HG03558 (cell line): ENCODE results near the gene FKBP1A.
A peak's percentile ranks its signal among the peaks of the same experiment; 100 is the strongest.

ENCODE experiments used
- ATAC-seq: cut with Tn5 transposase; IDR thresholded peaks from one replicate; pipeline ENCODE4 v1.9.1; 2021; ENCODE audit warnings: moderate number of reproducible peaks; ENCODE audit not compliant: unreplicated experiment; ENCODE audit errors: extremely low read depth

FKBP1A gene

DNA sequence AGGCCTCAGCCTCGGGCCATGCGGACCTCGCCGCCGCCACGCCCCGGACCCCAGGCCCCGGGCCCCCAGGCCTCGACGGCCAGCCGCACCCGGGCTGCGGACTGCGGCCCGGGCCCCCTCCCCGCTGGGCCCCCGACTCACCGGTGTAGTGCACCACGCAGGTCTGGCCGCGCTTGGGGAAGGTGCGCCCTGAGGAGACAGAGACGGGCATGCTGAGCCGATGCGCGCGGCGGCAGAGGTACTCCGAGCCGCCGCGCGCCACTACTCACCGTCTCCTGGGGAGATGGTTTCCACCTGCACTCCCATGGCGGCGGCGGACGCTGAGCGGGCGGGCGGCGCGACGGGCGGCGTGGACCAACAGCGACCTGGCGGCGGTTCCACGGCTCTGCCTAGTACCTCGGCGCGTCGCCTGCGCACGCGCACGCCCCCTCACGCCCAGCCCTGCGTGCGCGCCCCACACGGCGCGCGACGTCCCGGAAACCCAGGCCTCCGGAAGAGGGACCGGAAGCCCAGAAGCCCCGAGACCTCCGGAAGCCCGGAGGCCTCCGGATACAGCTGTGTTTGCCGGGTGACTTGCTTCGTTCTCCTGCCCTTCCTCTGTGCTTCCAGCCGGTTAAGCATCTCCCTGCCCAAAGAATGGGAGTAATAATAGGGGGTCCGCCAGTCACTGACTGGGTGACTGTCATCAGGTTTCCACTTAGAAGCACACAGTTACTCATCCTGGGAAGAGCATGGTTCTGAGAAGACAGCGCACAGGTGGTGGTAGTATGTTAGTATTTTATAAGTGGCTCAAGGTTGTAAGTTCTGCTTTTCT, at the start of gene FKBP1A:
Gene FKBP1A (minus strand): TSS at position 362 of the 814 bp plus-strand sequence. CDS start 56 bp downstream, at position 306.
- ATAC-seq: peak; percentile 52

DNA sequence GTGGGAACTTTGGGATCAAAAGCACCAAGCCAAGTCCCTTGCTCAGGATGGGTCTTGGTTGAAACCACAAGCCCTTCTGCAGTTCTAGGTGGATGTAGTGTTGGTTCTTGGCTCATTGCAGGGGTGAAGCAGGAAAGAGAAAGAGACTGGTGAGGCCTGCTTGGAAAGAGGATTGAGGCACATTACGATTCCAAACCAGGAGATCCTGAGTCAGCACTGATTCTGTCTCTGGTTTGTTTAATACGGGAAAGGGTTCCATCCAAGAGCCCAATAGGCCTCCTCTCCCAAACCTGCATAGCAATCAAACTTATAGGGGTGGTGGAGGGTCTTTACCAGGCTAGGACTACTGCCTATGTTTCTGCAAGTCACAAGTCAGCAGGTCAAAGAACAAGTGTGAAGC, 49.5 kb upstream of the FKBP1A start:
- no peak for ATAC-seq

DNA sequence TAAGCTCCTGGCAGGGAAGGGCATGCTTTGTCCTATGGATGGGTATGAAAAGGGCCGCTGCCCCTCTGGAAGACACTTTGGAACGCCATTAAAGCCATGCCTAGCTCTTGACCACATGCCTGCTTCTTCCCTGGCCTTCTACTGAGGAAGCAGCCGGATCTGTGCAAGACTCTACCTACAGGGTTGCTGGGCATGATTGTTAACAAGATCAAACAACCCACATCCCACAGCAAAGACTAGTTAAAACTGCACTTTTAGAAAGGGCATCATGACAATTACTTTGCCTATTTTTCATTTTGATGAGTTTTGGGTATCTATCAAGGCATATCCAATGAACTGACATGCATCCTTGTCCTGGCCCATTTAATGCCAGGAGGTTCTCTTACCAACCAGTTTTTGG, 48.3 kb upstream of the FKBP1A start:
- no peak for ATAC-seq

DNA sequence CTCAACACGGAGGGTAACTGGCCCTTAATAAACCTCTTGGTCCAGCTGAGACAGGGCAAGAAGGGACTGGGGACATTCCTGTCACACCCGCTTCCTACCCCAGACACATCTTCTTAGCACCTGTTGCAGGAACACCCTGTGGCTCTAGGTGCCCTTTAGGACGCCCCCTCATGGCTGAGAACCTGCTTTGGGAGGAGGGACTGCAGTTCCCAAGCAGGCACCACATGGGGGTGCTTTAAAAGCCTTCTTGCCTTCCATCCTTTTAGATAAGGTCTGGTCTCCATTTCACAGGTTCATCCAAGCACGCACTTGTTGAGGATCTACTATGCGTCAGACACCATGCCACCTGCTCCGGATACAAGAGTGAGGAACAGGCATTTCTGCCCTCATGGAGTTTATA, 47.2 kb upstream of the FKBP1A start:
- ATAC-seq: no peak

DNA sequence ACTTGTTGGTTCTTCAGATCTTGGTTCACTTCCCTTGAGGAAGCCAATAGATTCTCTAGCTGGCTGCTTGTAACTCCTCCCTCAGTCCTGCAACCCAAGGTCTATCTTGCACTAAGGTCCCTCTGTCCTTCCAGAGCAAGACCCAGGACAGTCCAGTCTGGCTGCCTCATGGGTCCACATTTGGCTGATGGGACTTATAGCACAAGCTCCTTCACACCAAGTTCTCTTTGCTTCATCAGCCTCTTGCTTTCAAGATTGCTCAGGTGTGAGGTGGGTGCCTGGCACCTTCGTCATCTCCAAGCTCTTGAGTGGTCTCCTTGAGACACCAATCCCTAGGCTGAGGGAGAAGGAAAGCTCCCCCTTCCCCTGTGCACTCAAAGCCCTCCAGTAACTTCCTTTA, 45.5 kb upstream of the FKBP1A start:
- ATAC-seq: no peak

DNA sequence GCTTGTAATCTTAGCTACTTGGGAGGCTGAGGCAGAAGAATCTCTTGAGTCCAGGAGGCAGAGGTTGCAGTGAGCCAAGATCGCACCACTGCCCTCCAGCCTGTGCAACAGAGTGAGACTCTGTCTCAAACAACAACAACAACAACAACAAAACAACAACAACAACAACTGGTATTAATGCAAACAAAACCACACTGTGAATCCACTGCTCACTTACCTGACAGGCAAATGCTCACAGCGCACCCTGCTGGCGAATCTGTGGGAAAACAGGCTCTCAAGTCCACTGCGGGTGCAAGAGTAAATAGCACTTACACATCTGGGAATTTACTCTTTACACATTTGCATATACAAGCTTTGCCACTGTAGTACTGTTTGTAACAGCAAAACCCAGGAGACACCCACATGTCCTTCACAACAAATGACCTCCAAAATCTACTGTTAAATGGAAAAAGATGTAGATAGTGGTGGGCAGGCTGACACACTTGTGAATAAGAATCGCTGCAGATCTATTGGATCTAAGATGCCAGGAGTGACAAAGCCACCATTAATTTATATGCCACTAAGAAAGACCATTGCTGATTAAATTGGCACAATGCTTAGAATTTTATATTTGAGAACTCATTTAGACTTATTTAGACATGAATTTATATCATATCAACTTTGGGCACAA, 44.5 kb upstream of the FKBP1A start:
- no peak for ATAC-seq

DNA sequence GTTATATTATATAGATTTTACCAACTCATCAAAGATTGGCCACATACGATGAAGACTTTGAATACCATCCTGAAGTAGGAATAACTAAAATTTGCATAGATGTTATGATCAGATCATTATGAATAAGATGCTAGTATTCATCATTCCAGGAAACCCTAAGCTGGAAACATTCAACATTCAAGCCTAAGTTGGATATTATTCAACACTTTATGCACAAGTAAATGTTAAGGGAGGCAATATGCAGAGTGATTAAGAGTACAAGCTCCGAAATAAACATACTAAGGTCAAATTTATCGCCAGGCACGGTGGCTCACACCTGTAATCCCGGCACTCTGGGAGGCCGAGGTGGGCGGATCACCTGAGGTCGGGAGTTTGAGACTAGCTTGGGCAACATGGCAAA, 43.4 kb upstream of the FKBP1A start:
- no peak for ATAC-seq

DNA sequence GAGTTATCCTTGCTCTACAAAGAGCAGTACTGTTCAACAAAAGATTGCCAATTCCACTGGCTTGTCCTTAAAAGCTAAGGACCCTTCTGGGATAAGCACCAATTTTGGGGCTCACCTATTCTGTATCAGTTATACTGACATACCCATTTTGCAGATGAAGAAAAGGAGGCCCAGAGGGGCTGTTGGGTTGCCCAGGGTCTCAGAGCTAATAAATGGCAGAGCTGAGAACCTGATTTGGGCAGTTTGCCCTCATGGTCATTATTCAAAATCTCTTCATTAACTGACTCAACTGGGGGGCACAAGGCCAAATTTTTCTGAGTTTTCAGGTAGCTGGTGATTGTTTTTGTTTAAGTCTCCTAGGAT, 42.5 kb upstream of the FKBP1A start:
- no peak for ATAC-seq

DNA sequence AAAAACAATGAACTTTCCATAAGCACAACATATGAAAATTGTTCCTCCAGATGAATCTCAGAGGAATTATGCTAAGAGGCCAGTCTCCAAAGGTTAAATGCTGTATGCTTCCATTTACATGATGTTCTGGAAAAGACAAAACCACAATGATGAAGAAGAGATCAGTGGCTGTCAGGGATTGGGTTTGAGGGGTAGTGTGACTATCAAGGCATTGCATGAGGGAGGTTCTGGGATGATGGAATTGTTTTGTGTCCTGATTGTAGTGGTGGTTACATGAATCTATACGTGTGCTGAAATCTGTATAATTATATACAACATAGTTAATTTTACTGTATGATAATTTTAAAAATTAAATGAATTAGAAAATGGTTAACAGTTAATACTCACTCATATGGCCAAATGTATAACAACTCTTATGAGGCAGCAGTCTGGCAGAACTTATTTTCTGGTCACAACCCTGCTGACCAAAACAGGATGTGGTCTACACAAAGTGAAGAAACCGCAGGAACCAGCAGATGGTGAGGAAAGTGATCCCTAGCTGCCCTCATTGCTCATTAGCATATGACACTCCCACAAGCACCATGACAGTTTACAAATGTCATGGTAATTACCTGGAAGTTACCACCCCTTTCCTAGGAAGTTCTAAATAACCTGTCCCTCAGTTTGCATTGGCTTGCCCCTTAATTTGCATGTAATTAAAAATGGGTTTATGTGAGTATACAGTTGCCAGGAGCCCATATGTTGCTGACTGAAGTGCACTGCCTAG, 41.9 kb upstream of the FKBP1A start:
- peak; percentile 75 for ATAC-seq

DNA sequence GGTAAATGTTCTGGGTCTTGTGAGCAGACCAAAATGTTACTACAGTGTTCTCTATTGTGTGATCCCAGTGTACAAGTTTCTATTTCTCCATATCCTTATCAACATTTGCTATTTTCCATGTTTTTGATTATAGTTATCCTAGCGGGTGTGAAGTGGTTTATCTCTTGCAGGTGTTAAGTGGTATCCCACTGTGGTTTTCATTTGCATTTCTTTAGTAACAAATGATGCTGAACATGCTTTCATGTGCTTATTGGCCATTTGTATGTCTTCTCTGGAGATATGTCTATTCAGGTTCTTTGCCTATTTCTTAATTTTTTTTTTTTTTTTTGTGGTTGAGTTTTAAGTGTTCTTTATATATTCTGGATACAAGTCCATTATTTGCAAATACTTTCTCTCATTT, 38.3 kb upstream of the FKBP1A start:
- no peak for ATAC-seq

DNA sequence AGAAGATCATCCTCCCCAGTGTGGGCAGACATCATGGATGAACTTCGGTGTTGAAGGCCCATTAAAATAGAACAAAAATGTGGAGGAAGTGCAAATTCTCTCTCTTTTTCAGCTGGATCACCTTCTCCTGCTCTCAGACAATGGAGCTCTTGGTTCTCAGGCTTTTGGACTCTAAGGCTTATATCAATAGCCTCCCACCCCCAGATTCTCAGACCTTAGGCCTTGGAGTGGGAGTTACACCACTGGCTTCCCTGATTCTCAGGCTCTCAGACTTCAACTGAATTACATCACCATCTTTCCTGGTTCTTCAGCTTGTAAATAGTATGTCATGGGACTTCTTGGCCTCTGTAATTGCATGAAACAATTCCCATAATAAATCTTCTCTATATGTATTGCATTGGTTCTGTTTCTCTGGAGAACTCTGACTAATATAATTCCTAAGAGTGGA, 37.2 kb upstream of the FKBP1A start:
- ATAC-seq: no peak

DNA sequence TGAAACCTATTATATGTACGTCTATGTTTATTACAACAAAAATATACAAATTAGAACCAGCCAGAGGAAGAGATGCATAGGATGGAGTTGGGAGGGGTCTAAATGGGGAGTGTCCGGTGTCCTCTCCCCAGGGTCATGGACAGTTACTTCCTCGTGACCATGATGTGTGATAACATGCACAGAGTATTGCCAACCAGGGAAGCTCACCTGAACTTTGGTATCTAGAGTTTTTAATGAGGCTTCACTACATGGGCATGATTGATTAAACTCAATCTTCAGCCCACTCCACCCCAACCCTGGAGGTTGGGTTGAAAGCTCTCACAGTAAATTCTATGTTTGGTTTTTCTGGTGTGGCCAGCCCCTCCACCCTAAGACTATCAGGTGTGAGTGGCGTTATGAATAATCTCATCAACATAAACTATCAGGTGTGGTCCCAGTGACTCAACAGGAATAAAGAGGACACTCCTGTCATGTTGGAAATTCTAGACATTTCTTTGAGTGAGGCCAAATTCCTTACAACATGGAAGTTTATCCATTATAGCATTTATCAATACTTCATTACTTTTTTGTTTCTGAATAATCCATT, 36.4 kb upstream of the FKBP1A start:
- ATAC-seq: no peak

DNA sequence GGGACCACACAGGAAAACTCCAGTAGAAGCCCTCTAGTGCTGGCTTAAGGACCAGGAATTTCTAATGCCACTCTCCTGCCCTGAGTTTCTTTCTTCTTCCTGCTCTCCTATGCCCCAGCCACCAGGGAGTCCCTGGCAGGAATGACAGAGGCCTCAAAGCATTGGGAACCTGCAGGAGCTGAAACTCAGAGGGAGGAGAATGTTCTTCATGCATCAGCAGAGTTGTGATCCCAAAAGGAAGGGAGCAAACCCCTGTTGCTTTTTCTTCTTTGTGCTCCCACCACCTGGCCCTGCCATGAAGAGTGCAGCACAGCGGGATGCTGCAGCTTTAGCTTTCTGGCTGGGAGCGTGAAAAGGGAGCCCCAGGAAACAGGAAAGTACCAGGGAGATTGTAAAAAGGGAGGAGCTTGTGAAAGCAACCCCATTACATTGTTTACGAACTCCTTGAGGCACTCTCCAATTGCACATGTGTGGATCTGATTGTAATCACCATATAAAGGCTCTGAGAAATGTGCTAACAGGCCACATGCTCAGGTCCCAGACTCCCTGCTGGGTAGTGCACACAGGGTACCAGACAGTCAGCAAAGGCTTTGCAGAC, 34.7 kb upstream of the FKBP1A start:
- ATAC-seq: no peak

DNA sequence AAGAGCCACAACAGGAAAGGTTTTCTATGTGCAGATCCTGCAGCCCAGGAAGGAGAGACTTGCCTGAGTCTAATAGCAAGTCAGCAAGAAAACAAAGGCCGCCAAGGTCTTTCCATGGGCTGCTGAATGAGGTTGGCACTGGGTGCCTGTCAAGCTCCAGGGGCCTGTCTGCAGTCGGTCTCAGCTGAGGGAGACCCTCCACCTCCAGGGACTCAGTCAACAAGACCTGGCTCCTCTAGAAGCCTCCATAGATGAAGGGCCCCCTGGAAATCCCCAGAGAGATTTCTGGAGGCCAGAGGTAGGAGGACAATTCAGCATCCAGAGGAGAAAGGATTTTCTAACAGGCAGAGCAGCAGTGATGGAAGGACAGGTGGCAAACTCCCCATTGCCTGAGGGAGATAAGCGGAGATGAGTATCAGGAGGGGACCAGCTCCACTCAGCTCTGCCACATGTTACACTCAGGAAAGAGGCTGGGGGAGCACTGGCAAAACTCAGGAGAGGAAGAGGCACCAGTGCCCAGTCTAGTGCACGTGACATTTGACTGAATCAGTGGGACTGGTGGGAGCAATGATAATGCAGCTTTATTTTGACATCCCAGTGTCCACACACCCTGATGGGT, 33.5 kb upstream of the FKBP1A start:
- no peak for ATAC-seq

DNA sequence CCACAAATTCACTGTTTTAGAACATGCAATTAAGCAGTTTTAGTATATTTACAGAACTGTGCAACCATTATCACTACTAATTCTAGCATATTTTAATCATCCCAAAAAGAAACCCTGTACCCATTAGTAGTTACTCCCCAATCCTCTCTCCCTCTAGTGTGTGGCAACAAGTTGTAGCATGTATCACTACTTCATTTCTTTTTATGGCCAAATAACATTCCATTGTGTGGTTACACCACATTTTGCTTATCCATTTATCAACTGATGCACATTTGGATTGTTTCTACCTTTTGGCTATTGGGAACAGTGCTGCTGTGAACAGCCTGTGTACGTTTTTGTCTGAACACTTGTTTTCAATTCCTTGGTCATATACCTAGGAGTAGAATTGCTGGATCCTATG, 31.5 kb upstream of the FKBP1A start:
- no peak for ATAC-seq

DNA sequence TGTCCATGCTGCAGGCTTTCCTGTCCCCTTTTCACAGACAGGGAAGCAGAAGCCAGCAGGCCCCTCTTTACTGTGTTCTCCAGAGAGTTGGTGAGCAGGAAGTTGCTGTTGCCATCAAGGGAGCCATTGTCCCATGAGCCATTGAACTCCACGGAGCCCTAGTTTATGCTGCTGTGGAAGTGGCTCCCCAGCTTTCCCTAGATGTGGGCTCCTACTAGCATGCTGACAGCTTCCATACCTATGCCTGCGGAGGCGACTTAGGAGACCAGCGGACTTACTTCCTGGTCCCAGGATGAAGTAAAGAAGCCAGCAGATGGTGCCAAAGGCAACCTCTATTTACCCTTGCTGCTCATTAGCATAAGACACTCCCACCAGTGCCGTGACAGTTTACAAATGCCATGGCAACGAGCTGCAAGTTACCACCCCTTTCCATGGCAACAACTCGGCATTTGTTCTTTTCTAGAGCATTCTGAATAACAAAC, 30.8 kb upstream of the FKBP1A start:
- ATAC-seq: no peak

DNA sequence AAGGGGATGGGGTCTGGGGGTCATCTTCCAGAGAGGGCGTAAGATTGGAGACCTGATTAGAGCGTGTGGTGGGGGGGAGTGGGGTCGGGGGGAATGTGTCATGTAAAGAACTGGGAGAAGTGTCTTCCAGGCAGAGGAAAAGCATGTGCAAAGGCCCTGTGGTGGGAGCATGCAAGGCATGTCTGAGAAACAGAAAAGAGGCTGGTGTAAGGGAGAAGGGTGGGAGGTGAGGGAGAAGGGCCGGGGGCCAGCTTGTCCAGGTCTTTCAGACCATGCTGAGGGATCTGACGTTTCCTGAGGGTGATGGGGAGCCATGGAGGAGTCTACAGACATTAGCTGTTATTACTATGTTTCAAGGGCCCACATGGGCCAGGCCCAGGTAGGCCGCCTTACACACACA, 30.4 kb upstream of the FKBP1A start:
- no peak for ATAC-seq

DNA sequence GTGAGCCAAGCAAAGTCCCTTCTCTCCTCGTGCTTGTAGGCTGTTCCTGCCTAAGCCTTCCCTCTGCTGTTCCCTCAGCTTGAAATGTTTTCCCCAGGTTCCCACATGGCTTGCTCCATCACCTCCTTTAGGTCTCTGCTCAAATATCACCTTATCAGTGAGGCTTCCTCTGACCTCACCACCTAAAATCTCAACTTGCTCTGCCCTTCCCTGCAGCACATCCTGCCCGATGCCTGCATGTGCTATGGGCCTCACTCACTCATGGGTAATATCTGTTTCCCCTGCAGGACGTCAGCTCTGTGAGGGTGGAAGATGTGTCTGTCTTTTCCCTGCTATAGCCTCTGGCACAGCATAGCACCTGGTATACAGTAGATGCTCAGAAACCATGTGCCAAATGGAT, 29.9 kb upstream of the FKBP1A start:
- ATAC-seq: no peak

DNA sequence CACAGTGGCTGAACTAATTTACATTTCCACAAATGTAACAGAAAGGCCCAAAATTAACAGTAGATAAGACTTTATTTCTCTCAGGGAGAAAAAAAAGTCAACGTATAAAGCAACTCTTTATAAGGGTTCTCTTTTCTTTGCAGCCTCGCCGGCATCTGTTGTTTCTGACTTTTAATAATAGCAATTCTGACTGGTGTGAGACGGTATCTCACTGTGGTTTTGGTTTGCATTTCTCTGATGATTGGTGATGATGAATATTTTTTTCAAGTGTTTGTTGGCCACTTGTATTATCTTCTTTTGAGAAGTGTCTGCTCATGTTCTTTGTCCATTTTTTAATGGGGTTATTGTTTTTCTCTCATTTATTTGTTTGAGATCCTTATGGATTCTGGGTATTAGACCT, 27.2 kb upstream of the FKBP1A start:
- ATAC-seq: no peak

DNA sequence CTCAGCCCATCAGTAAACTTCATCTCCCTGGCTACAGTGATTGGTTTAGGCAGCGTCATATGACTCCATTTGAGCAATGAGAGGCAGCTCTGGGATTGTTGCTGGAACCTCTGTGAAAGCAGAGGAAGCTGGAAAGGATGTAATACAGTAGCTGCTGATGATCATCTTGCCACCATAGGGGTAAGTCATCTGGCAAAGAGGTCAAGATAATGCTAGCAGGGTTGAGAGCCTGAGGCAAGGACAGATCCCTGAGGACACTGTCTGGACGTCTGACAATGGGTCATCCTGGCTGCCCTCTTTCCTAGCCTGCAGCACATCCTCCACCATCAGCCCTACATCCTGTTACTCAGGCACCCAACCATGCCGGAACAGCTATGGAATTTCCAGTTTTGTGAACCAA, 25.5 kb upstream of the FKBP1A start:
- ATAC-seq: no peak
